Measurements from ENCODE around the gene TRIAP1.
"Not testable (repeated sequence)": the region's sequence is repeated elsewhere in the genome, so short reads cannot be mapped to it uniquely, and the experiment has no call there.

DNA sequence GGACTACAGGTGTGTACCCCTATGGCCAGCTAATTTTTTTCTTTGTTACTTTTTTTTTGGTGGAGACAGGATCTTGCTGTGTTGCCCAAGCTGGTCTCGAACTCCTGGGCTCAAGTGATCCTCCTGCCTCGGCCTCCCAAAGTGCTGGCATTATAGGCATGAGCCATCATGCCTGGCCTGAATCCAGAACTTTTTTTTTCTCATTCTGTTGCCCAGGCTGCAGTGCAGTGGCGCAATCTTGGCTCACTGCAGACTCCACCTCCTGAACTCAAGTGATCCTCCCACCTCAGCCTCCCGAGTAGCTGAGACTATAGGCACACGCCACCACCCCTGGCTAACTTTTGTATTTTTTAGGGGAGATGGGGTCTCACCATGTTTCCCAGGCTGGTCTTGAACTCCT is 6.3 kb upstream of the TRIAP1 start:
- TF ChIP-seq CTCF (IDR thresholded peaks at IDR 0.05; ENCODE audit: poor library complexity); EZH2 (IDR thresholded peaks at IDR 0.05; ENCODE audit: borderline replicate concordance); EZH2phosphoT487 (IDR thresholded peaks at IDR 0.05; ENCODE audit: low read depth, severe bottlenecking, unreplicated experiment): not testable (repeated sequence)
